SHP77 treated with DMSO at 0.1 percent for 48 hours (cell line): Measurements from ENCODE around the gene SBF2.

ENCODE experiments used
- DNase-seq: peaks from one replicate; lab custom pipeline; 2025; lab: John Stamatoyannopoulos, UW

Gene SBF2

GRCh38 chr11:9772218-9772617, 521.8 kb downstream of the SBF2 start:
- no peak for DNase-seq

GRCh38 chr11:9771071-9771511, 522.9 kb downstream of the SBF2 start:
- DNase-seq = no peak

GRCh38 chr11:9769621-9770020, 524.4 kb downstream of the SBF2 start:
- no peak for DNase-seq

GRCh38 chr11:9765320-9766101, 528.5 kb downstream of the SBF2 start:
- peak; percentile 17 for DNase-seq

- DNase-seq = no peak
Measured at GRCh38 chr11:9763301-9763700, 530.7 kb downstream of the SBF2 start.

GRCh38 chr11:9762531-9762930, 531.5 kb downstream of the SBF2 start:
- no peak for DNase-seq

- DNase-seq = no peak
Measured at GRCh38 chr11:9761441-9761945, 532.5 kb downstream of the SBF2 start.

- no peak for DNase-seq
Measured at GRCh38 chr11:9760193-9760575, 533.8 kb downstream of the SBF2 start.

GRCh38 chr11:9759519-9760192, 534.4 kb downstream of the SBF2 start:
- peak; percentile 38 for DNase-seq

GRCh38 chr11:9758637-9759518, 535.1 kb downstream of the SBF2 start:
- no peak for DNase-seq

- no peak for DNase-seq
Measured at GRCh38 chr11:9757809-9758636, 536.0 kb downstream of the SBF2 start.

GRCh38 chr11:9756878-9757277, 537.1 kb downstream of the SBF2 start:
- DNase-seq = no peak

- DNase-seq = no peak
Measured at GRCh38 chr11:9756461-9756860, 537.6 kb downstream of the SBF2 start.

- no peak for DNase-seq
Measured at GRCh38 chr11:9755561-9756185, 538.3 kb downstream of the SBF2 start.

GRCh38 chr11:9754010-9754471, 540.0 kb downstream of the SBF2 start:
- no peak for DNase-seq

- no peak for DNase-seq
Measured at GRCh38 chr11:9753021-9753420, 541.0 kb downstream of the SBF2 start.

GRCh38 chr11:9752091-9752490, 541.9 kb downstream of the SBF2 start:
- DNase-seq = no peak

- DNase-seq = no peak
Measured at GRCh38 chr11:9750551-9750950, 543.5 kb downstream of the SBF2 start.

- no peak for DNase-seq
Measured at GRCh38 chr11:9748361-9748970, 545.6 kb downstream of the SBF2 start.

- no peak for DNase-seq
Measured at GRCh38 chr11:9747828-9748227, 546.2 kb downstream of the SBF2 start.
